GM19240 (cell line): ENCODE results near the gene ABI2.
"Not testable (repeated sequence)": the region's sequence is repeated elsewhere in the genome, so short reads cannot be mapped to it uniquely, and the experiment has no call there.

Source experiments
- DNase-seq: peaks from one replicate; pipeline ENCODE4 v3.0.0; 2011; ENCODE audit warnings: low spot score; ENCODE audit not compliant: insufficient read length

The ABI2 gene

DNA sequence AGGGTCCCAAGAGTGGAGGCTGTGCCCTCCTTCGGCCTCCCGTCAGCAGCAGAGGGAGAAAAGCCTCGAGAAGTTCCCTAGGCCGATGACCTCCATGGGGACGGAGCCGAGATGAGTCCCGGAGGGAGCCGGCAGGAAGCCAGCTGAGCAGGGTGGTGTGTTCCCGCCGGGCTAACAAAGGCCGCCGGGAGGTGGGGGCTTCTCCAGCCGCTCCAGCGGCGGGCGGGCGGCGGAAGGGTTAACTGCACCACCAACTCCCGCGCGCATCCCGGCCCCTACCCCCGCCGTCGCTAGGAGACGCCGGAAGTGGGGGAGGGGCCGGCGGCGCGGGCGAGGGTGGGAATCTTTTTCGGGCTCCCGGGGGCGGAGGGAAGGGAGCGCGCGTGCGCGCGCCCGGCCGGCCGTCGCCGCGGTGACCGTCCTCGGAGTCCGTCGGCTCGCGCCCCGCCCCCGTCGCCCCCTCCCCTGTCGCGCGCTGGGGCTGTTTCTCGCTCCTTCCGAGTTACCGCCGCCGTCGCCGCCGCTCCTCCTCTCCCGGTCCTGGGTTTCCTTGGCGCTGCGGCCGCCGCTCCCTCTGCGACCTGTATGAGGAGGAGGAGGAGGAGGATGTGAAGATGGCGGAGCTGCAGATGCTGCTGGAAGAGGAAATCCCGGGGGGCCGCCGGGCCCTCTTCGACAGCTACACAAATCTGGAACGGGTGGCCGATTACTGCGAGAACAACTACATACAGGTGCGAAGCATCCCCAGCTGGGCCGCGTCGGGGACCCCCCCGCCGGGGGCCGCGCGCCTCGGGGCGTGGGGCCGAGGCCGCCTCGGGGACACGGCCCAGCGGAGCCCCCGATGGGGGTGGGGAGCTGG is at the start of gene ABI2:
ABI2 (plus strand) TSS at position 494 of the 859 bp plus-strand sequence; CDS start at position 615, 121 bp downstream.
- DNase-seq, result peak; percentile 41

DNA sequence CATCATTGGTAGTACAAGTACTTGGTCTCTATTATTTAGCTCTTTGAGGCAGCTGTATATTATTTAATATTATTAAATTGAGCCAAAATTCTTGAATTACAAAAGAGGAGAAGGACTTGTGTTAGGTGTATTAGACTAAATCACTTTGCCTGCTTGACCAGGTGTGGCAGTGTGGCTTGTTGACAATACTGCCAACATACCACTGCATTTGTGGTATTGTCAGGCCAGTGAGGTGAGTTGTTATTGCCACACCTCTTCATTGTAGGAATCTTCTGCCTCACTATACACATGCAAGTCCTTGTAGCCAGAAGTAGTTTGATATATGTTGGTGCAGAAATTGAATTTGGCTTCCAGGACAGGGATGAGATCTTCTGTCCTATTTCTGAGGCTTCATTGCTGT is 48.9 kb upstream of the ABI2 start:
- no peak for DNase-seq

DNA sequence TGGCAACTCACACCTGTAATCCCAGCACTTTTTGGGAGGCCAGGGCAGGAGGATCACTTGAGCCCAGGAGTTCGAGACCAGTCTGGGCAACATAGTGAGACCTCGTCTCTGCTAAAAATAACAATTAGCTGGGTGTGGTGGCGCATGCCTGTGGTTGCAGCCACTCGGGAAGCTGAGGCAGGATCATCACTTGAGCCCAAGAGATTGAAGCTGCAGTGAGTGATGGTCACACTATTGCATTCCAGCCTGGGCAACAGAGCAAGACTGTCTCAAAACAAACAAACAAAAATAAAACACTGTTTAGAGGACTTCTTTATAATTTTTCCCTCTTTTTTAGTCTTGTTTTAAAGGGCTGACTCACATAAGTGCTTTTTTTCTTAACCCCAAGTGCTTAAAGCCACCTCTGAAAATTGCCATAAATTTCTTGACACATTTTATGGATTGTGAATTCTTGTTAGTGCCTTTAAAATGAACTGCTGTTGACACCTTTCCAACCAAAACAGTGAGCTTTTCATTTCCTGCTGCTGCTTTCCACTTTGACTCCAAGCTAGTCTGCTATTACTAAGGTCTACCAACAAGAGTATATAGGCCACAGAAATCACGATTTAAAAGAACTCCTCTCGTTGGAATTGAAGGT is 47.6 kb upstream of the ABI2 start:
- no peak for DNase-seq

DNA sequence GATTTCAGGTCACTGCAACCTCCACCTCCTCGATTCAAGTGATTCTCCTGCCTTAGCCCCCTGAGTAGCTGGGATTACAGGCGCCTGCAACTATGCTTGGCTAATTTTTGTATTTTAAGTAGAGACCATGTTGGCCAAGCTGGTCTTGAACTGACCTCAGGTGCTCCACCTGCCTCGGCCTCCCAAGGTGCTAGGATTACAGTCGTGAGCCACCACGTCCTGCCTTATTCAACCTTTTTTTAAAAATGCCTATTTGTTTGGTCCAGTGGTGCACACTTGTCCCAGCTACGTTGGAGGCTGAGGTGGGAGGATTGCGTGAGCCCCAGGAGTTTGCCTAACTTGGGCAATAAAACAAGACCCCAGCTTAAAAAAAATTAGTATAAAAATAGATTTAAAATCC is 46.1 kb upstream of the ABI2 start:
- no peak for DNase-seq

DNA sequence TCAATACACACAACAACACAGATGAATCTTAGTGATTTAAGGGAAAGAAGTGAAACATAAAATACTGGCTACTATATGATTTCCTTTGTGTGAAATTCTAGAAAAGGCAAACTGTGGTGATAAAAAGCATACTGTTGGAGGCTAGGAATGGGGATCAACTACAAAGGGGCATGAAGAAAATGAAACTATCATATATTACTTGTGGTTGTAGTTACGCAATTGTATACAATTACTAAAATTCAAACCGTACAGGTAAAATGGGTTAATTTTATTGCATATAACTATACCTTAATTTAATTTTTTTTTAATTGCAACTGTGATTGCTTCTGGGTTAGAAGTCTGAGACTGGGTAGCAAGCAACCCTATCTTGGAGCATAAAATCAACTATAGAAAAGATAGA is 41.7 kb upstream of the ABI2 start:
- DNase-seq, result no peak

DNA sequence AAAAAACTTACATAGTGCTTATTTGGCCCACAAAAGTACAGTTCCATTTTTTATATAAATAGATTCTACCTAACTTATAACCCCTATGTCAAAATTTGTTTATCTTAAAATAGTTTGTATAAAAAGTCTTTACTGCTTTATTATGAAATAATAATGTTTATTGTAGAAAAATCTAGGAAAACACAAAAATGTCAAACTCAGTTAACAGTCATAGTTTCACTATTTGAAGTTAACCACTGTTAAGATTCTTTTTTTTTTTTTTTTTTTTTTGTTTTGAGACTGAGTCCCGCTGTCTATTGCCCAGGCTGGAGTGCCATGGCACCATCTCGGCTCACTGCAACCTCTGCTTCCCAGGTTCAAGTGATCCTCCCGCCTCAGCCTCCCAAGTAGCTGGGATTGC is 26.5 kb upstream of the ABI2 start:
- DNase-seq, result no peak

DNA sequence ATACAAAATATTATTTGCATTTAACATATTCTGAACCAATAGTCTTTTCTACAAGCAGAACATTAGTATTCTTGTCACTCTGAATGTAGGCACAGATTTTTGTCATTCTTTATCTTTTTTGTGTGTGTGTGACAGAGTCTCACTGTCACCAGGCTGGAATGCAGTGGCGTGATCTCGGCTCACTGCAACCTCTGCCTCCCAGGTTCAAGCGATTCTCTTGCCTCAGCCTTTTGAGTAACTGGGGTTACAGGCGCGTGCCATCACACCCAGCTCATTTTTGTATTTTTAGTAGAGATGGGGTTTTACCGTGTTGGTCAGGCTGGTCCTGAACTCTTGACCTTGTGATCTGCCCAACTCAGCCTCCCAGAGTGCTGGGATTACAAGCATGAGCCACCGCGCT is 25.6 kb upstream of the ABI2 start:
- DNase-seq, result not testable (repeated sequence)

DNA sequence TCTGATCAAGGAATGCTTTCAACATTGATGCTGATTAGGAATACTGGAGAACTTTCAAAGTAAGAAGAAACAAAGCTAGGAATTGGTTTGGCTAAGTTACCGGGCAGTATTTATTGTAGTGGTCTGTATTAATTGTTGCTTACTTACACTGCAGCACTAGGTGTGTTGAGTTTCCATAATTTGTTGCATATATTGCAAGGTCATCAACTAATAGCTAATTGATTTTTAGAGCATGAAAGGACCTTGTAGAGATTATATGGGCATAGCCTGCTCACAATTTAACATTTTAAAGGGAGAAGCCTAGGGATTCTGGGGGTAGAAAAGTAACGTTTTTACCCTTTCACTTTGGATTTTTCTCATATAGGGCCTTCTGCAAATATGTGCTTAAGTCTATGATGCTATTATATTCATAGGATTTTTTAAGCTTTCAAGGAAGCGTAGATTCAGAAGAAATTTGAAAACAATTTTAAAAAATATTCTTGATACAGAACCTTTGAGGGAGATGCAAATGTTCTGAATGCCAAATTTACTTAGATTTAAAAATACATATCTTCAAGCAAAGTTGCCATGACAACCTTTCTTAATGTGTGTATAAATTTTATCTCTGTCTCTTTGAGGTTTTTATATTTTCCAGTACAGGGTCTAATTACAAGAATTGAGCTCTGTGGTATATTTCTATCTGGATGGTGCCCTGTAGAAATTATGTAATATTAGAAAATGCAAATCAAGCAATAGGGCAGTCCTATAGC is 17.3 kb upstream of the ABI2 start:
- DNase-seq, result no peak

DNA sequence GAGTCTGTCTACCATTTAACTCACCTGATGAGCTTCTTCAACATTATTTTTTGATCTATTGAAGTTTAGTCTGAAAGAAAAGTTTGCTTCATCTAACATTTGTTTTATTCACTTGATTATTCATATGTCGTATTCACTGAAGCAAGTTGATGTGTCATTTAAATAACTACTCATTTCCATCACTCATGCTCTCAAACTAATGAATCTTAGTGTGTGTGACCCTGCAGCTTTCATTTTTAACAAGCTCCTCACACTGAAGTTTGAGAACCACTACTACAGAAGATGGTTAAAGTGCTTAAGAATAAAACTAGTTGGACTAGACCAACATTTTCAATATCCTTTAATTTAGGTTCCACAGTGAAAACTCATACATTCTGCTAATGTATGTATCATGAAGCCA is 1.8 kb upstream of the ABI2 start:
- no peak for DNase-seq

DNA sequence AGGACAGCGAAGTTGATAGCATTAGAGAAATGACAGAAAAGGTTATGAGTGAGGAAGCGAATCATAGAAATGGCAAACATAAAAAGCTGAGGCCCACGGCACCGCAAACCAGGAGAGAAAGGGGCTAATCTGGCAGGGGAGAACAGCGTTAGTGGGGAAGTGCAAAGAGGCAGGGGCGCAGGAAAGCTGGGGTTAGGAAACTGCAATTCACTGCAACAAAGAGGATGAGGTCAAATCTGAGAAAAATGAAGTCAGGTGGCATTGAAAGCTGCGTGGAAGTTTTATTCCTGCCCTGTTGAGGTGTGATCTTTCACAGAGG is 653 bp upstream of the ABI2 start:
- DNase-seq, result no peak

DNA sequence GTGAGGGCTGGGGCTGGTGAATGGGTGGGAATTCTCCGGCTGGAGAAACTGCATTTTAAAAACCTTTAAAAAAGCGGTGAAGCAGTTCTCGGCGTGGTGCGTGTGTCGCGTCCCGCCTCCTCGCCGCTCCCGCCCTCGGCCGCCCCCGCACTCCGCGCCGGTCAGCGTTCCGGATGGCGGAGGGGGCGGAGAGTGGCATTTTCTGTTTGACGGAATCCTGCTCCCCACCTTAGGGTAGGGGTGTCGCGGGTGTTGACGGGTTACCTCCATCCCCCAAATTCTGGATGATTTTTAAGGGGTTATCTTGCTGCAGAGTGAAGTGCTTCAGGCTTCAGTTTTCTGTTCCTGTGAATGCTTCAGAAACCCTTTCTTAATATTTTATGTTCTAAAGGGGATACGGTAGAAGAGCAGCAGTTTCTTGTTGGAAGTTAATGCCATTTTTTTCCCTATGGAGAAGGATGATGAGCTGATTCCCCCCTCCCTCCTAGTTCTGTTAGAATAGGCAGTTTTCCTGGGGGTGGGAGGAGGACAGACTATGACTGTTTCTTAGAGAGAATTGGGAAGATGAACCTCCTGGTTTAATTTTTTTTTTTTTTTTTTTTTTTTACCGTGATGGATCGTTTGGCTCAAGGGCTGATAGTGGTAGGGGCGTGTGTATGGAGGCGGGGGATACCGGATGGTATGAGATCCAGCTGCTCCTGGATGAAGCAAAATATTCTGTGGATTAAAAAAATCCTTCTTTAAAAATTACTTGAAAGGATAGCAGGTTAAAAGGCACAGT is 756 bp downstream of the ABI2 start:
- DNase-seq, result peak; percentile 10

DNA sequence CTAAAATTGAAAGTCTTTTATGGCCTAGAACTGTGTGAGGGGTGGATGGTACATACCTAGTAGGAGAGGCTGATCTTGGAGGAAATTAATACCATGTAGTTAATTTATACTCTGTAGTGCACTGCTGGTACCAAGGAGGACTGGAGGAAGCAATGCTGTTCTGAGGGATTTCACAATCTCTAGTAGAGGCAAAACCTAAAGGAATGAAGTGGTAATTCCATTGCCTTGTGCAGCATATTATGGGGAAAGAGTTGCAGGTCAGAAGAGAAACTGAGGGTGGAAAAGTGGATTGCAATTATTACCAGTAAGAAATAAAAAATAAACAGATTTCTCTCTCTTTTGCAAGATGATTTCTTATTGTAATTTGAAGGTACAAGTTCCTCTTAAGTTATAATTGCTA is 2.2 kb downstream of the ABI2 start:
- DNase-seq, result no peak

DNA sequence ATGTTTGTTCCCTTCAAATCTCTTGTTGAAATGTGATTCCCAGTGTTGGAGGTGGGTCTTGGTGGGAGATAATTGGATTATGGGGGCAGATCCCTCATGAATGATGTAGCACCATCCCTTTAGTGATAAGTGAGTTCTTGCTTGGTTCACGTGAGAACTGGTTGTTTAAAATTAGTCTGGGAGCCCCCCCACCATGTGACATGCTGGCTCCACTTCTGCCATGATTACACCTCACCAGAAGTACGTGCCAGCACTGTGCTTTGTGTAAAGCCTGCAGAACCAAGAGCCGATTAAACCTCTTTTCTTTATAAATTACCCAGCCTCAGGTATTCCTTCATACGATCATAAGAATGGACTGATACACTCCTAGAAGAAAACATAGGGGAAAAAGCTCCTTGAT is 10.1 kb downstream of the ABI2 start:
- no peak for DNase-seq

DNA sequence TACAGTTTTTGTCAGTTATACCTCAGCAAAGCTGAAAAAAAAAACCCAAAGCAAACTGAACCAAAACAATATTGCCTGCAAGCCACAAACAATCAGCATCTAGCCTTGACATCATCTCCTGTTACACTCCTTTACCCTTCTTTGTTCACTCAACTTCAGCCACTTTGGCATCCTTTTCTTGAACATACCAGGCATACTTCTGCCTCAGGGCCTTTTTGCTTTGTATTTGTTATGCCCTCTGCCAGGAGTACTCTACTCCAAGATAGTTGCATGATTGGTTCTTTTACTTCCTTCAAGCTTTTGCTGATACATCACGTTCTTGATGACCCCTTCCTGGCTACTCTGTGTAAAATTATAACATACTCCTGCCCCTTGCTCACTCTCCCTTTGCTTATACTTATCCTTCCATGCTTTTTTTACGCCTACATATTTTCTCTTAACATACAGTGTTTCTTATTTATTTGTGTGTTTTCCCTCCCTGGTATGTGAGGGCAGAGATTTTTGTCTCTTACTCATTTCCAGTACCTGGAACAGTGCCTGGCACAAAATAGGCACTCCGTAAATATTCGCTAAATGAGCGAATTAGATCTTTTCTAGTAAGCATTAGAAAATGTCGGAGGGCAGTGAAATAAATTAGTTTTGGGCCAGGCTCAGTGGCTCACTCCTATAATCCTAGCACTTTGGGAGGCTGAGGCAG is 12.7 kb downstream of the ABI2 start:
- DNase-seq, result no peak

DNA sequence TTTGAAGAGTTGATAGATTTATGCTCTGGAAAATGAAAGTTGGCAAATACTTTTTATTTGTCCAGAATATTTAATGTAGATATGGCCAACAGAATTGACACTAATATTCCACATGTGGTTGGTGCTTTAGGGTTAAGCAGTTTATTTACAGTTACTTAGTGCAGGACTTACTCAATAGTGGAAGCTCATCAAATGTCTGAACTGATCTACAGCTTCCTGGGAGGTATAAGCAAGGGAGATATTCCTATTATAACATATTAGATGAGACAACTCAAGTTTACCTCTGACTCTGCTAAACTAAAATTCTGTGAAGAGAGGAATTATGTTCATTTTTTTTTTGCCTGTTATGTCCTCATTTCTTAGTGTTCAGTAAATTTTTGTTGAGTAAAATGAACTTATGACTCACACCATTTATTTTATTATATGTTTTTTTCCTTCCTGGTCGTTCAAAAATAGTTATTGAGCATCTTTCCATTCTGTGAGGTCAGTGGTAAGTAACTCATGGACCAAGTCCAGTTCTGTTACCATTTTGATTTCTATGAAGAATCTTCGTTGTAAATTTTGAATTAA is 13.6 kb downstream of the ABI2 start:
- DNase-seq, result no peak

DNA sequence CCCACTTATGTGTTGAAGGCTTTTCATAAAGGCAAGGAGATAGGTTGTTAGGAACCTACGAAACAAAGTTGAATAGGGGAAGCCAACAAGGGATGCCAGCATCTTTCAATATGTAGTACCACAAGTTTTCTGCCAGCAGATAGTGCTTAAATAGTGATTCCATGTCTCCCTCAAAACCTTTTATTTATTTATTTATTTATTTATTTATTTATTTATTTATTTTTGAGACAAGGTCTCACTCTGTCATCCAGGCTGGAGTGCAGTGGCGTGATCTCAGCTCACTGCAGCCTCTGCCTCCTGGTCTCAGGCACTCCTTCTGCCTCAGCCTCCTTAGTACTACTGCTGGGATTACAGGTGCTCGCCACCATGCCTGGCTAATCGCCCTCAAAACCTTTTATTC is 14.2 kb downstream of the ABI2 start:
- DNase-seq, result not testable (repeated sequence)

DNA sequence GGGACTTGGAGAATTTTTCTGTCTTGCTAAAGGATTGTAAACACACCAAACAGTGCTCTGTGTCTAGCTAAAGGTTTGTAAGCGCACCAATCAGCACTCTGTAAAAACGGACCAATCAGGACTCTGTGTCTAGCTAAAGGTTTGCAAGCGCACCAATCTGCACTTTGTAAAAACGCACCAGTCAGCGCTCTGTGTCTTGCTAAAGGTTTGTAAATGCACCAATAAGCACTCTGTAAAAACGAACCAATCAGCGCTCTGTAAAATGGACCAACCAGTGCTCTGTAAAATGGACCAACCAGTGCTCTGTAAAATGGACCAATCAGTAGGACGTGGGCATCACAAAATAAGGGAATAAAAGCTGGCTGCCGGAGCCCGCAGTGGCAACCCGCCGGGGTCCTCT is 16.5 kb downstream of the ABI2 start:
- DNase-seq, result no peak

DNA sequence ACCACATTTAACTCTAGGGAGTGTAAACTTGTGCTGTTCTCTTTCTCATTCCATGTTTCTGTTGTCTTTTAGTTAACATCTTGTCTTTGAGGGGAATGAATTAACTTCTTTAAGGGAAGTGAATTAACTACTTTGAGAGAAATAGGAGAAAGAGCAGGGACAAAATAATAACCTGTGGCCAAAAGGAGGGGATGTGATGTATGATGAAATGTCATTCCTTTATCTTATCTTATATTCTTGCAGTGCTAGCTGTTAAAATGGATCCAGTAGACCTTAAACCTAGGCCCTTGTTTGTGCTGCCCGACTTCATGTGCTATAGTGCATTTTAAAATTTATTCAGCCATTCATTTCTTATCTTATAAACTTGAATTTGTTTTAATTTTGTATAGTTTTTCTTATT is 18.4 kb downstream of the ABI2 start:
- no peak for DNase-seq

DNA sequence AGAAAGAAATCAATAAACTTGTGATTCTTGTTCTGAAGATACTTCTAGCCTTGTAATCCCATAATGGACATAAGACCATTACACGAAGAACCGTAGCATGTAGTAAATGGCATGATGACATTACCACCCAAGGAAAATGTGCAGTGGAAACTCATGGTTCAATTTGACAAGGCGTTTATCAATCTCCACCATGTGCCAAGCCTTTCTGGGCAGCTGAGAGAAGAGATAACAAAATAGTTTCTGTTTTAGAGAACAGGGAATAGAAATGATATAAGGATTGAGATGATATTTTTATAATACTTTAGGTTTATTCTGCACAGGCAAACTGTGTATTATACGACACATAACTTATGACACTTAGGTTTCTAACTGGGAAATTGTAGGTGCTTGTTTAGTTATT is 19.2 kb downstream of the ABI2 start:
- DNase-seq, result no peak

DNA sequence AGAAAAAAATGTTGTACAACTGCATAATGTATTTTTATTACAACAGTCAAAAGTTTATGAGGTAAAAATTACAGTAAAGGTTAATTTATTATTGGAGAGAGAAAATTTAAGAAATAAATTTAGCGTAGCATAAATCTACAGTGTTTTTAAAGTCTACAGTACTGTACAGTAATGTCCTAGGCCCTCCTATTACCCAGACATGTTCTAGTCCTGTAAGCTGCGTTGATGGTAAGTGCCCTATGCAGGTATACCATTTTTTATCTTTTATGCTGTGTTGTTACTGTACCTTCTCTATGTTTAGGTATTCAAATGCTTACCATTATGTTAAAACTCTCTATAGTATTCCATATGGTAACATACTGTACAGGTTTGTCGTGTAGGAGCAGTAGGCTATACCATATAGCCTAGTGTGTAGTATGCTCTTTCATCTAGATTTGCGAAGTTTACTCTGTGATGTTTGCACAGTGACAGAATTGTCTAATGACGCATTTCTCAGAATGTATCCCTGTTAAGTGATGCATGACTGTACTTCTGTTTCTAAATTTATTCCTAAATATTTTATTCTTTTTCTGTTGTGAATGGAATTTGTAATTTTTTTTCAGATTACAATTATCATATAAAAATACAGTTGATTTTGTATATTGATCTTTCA is 24.5 kb downstream of the ABI2 start:
- DNase-seq, result no peak
